Gastroesophageal sphincter (tissue), 3 donors: ENCODE measurements around the gene BCR.

Source experiments
- CTCF ChIP-seq, 4 experiments: fragments of 200-600 bp in 2 of 4; fragments of 450-650 bp in 2 of 4; sonication (generic) in 1 of 4; IDR thresholded peaks; one replicate each; pipeline ENCODE4 v1.5.1; 2017 to 2019; ENCODE audit warnings: antibody characterized with exemption in 4 of 4, mild to moderate bottlenecking in 2 of 4, moderate library complexity in 2 of 4
- EP300 ChIP-seq: sonication (generic); formaldehyde crosslinking; IDR thresholded peaks from one replicate; pipeline ENCODE4 v1.6.1; 2017; ENCODE audit warnings: antibody characterized with exemption, mild to moderate bottlenecking
- POLR2A ChIP-seq, 2 donors: fragments of 450-650 bp; IDR thresholded peaks; one replicate each; pipeline ENCODE4 v1.6.1; 2017; ENCODE audit warnings: antibody characterized with exemption in 2 of 2, mild to moderate bottlenecking in 2 of 2, moderate library complexity in 1 of 2
- POLR2AphosphoS5 ChIP-seq: sonication (generic); formaldehyde crosslinking; IDR thresholded peaks from one replicate; pipeline ENCODE4 v1.6.1; 2017; ENCODE audit warnings: antibody characterized with exemption

- TF ChIP-seq EP300 (no peak), POLR2A (IDR thresholded peaks at IDR 0.05) (no peak), CTCF (IDR thresholded peaks at IDR 0.05) (no peak), POLR2AphosphoS5 (no peak)
Observed at GRCh38 chr22:23145878-23146470, 34.3 kb upstream of the BCR start.
